Stimulated activated CD4-positive, alpha-beta T cell treated with anti-CD3 and anti-CD28 coated beads, Interleukin-15, amount 100 ng/mL, for 48 hours (primary cell): Measurements from ENCODE around the gene FMNL2.
"Not testable (repeated sequence)": the region's sequence is repeated elsewhere in the genome, so short reads cannot be mapped to it uniquely, and the experiment has no call there.

ENCODE experiments used
- DNase-seq, 2 donors: peaks; one replicate each; pipeline ENCODE4 v3.0.0-alpha.2; 2020; ENCODE audit warnings: low read depth in 2 of 2

Gene FMNL2

GRCh38 chr2:152335016-152335725 lies at the start of gene FMNL2:
TSS of gene FMNL2 (plus strand) at chr2:152335174.
- peak; percentile 16 to 27 for DNase-seq

DNA sequence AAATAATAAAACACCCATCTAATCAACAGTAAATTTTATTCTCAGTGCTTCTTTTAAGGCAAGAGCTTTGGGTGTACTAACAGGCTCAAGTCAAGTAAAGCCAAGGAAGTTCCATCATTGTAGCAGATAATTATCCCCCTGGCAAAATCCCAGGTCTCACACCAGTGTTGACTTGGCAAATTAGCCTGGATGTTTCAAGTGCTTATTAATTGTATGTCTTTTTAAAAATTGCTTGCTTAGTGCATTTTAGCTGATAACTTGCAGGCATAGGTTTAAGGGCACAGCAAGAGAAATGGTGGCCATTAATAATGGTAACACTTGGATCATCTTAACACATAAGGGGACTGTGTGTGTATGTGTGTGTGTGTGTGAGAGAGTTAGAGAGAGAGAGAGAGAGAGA lies 42.0 kb upstream of the FMNL2 start:
- no peak for DNase-seq

DNA sequence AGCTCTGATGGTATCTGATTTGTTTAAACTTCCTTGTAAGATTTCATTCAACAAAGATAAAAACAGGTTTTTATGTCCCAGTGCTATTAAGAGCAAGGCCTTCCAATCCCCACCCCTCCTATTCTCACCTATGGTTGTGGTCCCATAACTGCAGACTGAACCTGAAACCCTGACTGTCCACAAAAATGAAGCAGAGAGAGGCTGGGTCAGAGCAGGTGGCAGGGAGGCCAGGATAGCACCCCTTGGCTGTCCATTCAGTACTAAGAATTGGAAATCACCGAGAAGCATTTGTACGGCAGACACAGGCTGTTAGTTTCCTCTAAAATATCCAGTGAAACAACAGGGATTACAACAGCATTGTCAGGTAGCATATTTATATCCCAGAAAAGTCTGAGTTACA lies 37.3 kb upstream of the FMNL2 start:
- DNase-seq, result no peak

GRCh38 chr2:152298754-152299153 lies 36.2 kb upstream of the FMNL2 start:
- DNase-seq, result no peak

DNA sequence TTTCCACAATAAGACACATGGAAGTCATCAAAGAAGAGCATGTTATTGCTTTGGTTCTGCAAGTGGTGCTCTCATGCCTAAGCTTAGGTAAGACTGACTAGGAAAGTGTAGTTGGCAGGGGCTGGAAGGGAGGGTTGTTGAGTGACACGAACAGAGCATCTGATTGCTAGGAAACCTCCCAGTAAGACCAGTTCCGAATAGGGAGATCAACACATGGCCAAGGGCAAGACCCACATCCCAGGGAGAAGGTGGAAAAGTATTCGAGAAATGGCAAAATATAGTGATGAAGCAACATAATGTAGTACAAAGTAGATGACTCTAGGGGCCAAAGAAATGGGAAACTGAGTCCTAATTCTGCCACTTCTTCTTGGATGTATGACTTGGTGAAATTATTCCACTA lies 33.8 kb upstream of the FMNL2 start:
- DNase-seq, result no peak

- DNase-seq, result no peak
Observed at GRCh38 chr2:152303951-152304350, 31.0 kb upstream of the FMNL2 start.

- no peak for DNase-seq
Observed at GRCh38 chr2:152304836-152305235, 30.1 kb upstream of the FMNL2 start.

DNA sequence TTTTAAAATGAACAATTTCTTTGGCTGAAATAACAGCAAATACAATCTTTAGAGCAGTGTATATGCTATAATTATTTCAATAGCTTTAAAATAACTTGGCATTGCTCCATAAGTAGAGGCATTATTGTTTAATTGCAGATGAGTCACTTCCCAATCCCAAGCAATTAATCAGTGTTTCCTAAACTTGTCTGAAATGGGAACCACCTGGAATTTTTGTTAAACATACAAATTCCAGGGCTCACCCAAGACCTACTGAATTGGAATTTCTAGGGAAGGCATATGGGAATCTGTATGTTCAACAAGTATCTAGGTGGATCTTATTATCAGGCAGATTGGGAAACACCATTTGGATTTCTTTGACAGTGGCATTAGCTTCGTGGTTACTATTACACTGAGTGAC lies 27.1 kb upstream of the FMNL2 start:
- no peak for DNase-seq

DNA sequence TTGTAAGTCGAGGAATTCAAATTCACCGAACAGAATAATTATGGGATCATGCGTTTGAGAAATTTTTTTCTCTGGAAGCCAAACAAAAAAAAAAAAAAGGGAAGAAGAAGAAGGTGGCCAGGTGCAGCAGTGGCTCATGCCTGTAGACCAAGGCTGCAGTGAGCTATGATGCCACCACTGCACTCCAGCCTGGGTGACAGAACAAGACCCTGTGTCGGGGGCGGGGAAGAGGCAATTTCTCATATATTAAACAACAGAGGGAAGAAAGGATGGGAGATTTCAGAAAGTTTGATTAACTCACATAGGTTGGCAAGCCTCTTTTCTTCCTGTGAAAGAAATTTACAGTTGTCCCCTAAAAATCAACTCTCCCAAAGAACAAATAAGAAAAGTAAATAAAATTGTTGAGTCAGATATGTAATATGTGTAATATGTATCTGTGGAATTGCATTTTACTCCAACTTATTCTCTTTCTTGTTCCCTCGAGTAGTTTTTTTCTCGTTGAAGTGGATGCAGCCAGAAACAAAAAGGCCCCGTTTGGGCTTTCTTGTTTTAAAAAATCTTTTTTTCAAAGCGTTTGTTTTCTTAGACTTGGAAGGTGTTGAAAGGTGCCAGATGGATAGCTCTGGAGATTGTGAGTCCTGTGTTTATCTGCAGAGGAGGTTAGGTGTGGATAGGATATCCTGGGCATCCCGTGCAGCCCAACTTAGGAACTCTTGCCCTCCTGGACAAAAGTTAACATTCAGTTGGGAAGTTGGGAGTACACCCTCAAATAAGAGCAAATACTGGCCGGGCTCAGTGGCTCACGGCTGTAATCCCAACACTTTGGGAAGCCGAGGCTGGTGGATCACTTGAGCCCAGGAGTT lies 25.4 kb upstream of the FMNL2 start:
- DNase-seq, result no peak

GRCh38 chr2:152319822-152320570 lies 15.0 kb upstream of the FMNL2 start:
- no peak for DNase-seq

GRCh38 chr2:152320814-152321213 lies 14.2 kb upstream of the FMNL2 start:
- DNase-seq, result no peak

- no peak for DNase-seq
Observed at GRCh38 chr2:152322222-152322621, 12.8 kb upstream of the FMNL2 start.

DNA sequence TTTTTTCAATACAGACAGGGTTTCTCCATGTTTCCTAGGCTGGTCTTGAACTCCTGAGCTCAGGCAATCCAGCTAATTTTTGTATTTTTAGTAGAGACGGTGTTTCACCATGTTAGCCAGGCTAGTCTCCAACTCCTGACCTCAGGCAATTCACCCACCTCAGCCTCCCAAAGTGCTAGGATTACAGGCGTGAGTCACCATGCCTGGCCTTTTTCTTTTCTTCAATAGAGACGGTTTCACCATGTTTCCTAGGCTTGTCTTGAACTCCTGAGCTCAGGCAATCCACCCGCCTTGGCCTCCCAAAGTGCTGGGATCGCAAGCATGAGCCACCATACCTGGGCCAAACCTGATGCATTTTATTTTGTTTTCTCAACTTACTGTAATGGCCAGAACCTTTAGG lies 9.8 kb upstream of the FMNL2 start:
- DNase-seq, result not testable (repeated sequence)

DNA sequence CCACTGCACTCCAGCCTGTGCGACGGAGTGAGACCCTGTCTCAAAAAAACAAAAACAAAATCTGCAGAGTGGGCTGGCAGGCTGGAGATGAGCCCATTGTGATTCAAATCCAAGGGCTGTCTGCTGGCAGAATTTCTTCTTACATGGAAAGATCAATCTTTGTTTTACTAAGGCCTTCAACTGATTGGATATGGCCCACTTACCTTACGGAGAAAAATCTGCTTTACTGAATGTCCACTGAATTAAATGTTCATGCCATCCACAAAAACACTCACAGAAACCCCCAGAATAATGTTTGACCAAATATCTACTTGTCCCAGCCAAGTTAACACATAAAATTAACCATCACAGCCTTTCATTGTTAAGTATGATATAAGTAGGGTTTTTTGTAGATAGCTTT lies 8.3 kb upstream of the FMNL2 start:
- DNase-seq, result no peak

DNA sequence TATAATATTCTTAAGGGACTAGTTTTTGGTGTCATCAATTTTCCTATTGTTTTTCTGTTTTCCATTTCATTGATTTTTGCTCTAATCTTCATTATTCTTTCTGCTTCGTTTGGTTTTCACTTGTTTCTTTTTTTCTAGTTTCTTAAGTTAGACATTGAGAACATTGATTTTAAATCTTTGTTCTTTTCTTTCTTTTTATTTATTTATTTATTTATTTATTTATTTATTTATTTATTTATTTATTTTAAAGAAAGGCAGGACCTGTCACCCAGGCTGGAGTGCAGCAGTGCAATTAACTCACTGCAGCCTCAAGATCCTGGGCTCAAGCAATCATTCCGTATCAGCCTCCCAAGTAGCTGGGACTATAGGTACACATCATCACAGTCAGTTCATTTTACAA lies 7.0 kb upstream of the FMNL2 start:
- no peak for DNase-seq

- DNase-seq, result no peak
Observed at GRCh38 chr2:152330235-152330866, 4.6 kb upstream of the FMNL2 start.

DNA sequence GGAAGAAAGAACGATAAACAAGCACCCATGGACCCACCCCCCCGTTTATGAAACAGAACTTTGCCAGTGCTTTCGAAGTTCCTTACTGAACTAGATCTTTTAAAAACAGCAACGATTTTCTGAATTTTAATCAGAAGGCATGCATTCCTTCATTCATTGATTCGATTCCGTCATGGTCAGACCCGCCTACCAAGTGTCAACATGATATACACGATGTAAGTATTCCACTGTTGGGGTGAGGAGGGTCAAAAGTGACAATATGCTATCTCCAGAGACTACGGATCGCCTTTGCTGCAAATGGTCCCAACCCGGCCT lies 316 bp upstream of the FMNL2 start:
- DNase-seq, result no peak

GRCh38 chr2:152335726-152336118 lies 748 bp downstream of the FMNL2 start:
- no peak for DNase-seq

DNA sequence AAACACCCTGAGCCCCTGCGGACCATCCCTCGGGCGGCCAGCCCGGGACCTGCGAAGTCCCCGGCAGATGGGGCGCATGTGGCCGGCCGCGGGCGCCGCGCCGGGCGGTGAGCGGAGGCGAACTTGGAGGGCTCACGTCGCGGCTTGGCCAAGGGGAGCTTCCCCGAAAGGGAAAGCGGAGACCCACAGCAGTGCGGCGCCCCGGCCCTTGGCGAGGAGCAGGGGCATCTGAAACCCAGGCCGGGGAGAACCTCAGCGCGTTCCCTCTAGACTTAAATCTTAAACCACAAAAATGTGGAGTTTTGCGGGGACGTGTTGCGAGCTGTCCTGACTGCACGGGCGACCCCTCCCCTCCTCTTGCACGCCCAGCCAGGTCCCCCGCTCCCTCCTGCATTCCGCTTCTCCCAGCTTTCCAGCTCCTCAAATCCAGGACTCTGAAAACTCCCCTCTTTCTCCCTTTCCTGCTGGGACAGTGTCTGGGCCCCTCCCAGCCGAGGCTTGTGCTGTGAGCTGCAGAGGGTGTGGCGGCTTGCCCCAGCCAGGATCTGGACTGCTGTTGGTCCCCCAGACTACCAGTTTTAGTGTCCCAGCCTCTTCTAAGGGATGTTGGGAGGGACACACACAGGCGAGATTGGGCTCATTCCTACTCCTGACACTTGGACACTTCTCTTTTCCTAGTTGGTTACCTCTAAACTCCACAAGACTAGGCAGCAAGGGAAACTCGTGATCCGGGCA lies 1.3 kb downstream of the FMNL2 start:
- DNase-seq, result no peak

- DNase-seq, result no peak
Observed at GRCh38 chr2:152336854-152337510, 2.0 kb downstream of the FMNL2 start.

GRCh38 chr2:152337511-152337903 lies 2.5 kb downstream of the FMNL2 start:
- DNase-seq, result no peak
